ENCODE measurements around the gene ADGRF5.

GRCh38 chr6:46838033-46838432 lies 83.7 kb downstream of the ADGRF5 start:
- TF ChIP-seq POLR2A (IDR thresholded peaks at IDR 0.05; ENCODE audit: low read depth, low read length) (no peak), TAF1 (IDR thresholded peaks at IDR 0.05; ENCODE audit: low read depth, low read length) (no peak), POLR2AphosphoS5 (IDR thresholded peaks at IDR 0.05; ENCODE audit: low read depth, low read length) (no peak), SPI1 (IDR thresholded peaks at IDR 0.05; ENCODE audit: low read depth, low read length) (no peak), PAX5 (IDR thresholded peaks at IDR 0.05; ENCODE audit: insufficient read depth, low read length, severe bottlenecking) (no peak)
